HepG2 (cell line): ENCODE data around the gene CCL19. TPM values are rescaled to one million over a fixed set of nuclear protein-coding genes. Genes with fewer than 3 reads are reported as not detected.
A peak's percentile ranks its signal among the peaks of the same experiment; 100 is the strongest.

ENCODE experiments used
- CEBPB ChIP-seq: IDR thresholded peaks from 2 replicates; pipeline ENCODE4 v1.6.1; 2011; ENCODE audit warnings: low read depth, low read length, improper control_type of control experiment, borderline replicate concordance
- CREB1 ChIP-seq, 2 experiments: fragments of 450-650 bp in 1 of 2; IDR thresholded peaks; 2 replicates each; pipeline ENCODE4 v1.6.1; 2016 to 2017; ENCODE audit warnings: control low read depth in 1 of 2, mild to moderate bottlenecking in 1 of 2, missing compliant biosample characterization in 1 of 2, missing genetic modification characterization in 1 of 2
- DNMT1 ChIP-seq: sonication (generic); formaldehyde crosslinking; IDR thresholded peaks from 2 replicates; pipeline ENCODE4 v1.5.1; 2020; ENCODE audit warnings: mild to moderate bottlenecking, missing genetic modification reagents
- FOXK1 ChIP-seq: sonication (generic); formaldehyde crosslinking; IDR thresholded peaks from 2 replicates; pipeline ENCODE4 v1.4.0; 2020; ENCODE audit warnings: low read depth, missing genetic modification reagents, borderline replicate concordance
- MIER2 ChIP-seq: IDR thresholded peaks from 2 replicates; pipeline ENCODE4 v1.6.1; 2016; ENCODE audit warnings: missing biosample characterization, missing genetic modification reagents
- TCF12 ChIP-seq, 2 experiments: fragments of 450-650 bp in 1 of 2; sonication (generic) in 1 of 2; formaldehyde crosslinking in 1 of 2; IDR thresholded peaks; 2 replicates each; pipeline versions ENCODE4 v1.6.1 to v1.8.0; 2017 to 2022; ENCODE audit warnings: antibody characterized with exemption in 1 of 2, mild to moderate bottlenecking in 1 of 2, missing genetic modification reagents in 1 of 2, moderate library complexity in 1 of 2
- ZBTB42 ChIP-seq: sonication (generic); formaldehyde crosslinking; IDR thresholded peaks from 2 replicates; pipeline ENCODE4 v1.5.0; 2020; ENCODE audit warnings: mild to moderate bottlenecking, missing genetic modification reagents
- ZNF20 ChIP-seq: sonication (generic); formaldehyde crosslinking; IDR thresholded peaks from 2 replicates; pipeline ENCODE4 v1.4.0; 2020; ENCODE audit warnings: mild to moderate bottlenecking, moderate library complexity, missing genetic modification reagents
- polyA plus RNA-seq, 8 experiments: library from polyadenylated mRNA; depleted of rRNA in 3 of 8; stranded (reverse) in 7 of 8; unstranded in 1 of 8; fragments of >200 nt; fragmentation: Illumina TruSeq in 4 of 8; extraction: Trizol in 4 of 8; gene quantifications; 2 replicates each; pipeline versions ENCODE4 v1.2.1 to v1.2.3, GENCODE V29; 2011 to 2016; ENCODE audit warnings: low read depth in 4 of 8, missing spikeins in 1 of 8, mixed read lengths in 1 of 8; ENCODE audit not compliant: insufficient read depth in 1 of 8
- total RNA-seq, 5 experiments: library from RNA; depleted of rRNA; stranded (reverse); fragments of >200 nt; fragmentation: Illumina TruSeq; extraction: Trizol; gene quantifications; 2 replicates each; pipeline ENCODE4 v1.2.3, GENCODE V29; 2016; ENCODE audit warnings: low read depth in 1 of 5
- TF ChIP-seq, protein P1 (sequence below): sonication (generic); formaldehyde crosslinking; IDR thresholded peaks from 2 replicates; pipeline ENCODE4 v1.4.0; 2020; ENCODE audit warnings: mild to moderate bottlenecking, missing genetic modification reagents
- TF ChIP-seq, protein P2 (sequence below): sonication (generic); formaldehyde crosslinking; IDR thresholded peaks from 2 replicates; pipeline ENCODE4 v1.5.0; 2020; ENCODE audit warnings: missing genetic modification reagents
- TF ChIP-seq, protein P3 (sequence below): sonication (generic); formaldehyde crosslinking; IDR thresholded peaks from 2 replicates; pipeline ENCODE4 v1.5.0; 2020; ENCODE audit warnings: mild to moderate bottlenecking, missing genetic modification reagents
- TF ChIP-seq, protein P4 (sequence below): sonication (generic); formaldehyde crosslinking; IDR thresholded peaks from 2 replicates; pipeline ENCODE4 v1.8.0; 2023; ENCODE audit warnings: mild to moderate bottlenecking, missing genetic modification reagents
- TF ChIP-seq, protein P5 (sequence below): sonication (generic); formaldehyde crosslinking; conservative IDR thresholded peaks from 2 replicates; pipeline ENCODE4 v1.4.0; 2020; ENCODE audit warnings: missing genetic modification reagents
- TF ChIP-seq, protein P6 (sequence below): sonication (generic); formaldehyde crosslinking; IDR thresholded peaks from 2 replicates; pipeline ENCODE4 v1.9.0; 2021; ENCODE audit warnings: missing genetic modification reagents, borderline replicate concordance
- TF ChIP-seq, protein P7 (sequence below): sonication (generic); formaldehyde crosslinking; IDR thresholded peaks from 2 replicates; pipeline ENCODE4 v1.4.0; 2020; ENCODE audit warnings: missing genetic modification reagents

CCL19 gene
- total and polyA plus RNA-seq, 2 of the 13 experiments (the other 11 are each of a cell fraction or from before 2014, with no cell fraction given): not detected

DNA sequence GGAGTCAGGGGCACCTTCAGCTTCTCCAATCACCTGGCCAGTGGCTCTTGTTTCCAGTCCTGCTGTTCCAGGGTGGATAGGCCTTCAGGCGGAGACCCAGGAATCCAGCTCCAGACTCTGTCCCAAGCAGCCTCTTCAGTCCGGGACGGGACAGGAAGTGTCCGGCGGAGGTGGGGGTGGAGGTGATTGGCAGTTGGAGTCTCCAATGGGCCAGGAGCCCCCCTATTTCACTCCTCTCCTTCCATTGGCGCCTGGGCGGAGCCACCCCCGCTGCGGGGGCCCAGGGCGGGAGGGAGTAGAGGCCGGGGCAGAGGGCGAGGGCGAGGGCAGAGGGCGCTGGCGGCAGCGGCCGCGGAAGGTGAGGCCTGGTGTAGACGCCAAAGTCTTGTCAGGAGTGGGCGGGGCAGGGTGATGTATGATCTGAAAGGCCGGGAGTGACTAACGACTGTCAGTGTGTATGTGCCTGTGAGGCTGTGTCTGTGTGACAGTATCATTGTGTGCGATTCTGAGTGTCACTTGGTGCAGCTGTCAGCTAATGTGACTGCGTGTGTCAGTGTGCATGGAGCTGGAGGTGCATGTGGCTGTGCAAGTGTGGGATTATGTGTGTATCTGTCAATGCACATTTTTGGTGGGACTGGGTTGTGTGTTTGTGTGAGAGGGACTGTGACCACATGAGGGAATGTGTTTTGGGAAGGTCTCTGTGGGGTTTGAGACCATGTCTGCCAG is 39.0 kb downstream of the CCL19 start, which contains the start of gene IL11RA (continued):
- TF ChIP-seq ZBTB42 (CRISPR knock-in tag): no peak
- TF ChIP-seq, protein P1, sequence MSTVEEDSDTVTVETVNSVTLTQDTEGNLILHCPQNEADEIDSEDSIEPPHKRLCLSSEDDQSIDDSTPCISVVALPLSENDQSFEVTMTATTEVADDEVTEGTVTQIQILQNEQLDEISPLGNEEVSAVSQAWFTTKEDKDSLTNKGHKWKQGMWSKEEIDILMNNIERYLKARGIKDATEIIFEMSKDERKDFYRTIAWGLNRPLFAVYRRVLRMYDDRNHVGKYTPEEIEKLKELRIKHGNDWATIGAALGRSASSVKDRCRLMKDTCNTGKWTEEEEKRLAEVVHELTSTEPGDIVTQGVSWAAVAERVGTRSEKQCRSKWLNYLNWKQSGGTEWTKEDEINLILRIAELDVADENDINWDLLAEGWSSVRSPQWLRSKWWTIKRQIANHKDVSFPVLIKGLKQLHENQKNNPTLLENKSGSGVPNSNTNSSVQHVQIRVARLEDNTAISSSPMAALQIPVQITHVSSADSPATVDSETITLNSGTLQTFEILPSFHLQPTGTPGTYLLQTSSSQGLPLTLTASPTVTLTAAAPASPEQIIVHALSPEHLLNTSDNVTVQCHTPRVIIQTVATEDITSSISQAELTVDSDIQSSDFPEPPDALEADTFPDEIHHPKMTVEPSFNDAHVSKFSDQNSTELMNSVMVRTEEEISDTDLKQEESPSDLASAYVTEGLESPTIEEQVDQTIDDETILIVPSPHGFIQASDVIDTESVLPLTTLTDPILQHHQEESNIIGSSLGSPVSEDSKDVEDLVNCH (CRISPR knock-in tag): no peak
- TF ChIP-seq FOXK1 (CRISPR knock-in tag): peak; percentile 32; the same call in 1 of the 2 replicates
- TF ChIP-seq CREB1 (IDR thresholded peaks at IDR 0.05): peak; percentile 56; the same call in 1 of the 2 replicates
- peak; percentile 74 for TF ChIP-seq CREB1 (CRISPR knock-in tag; IDR thresholded peaks at IDR 0.05)
- TF ChIP-seq, protein P2, sequence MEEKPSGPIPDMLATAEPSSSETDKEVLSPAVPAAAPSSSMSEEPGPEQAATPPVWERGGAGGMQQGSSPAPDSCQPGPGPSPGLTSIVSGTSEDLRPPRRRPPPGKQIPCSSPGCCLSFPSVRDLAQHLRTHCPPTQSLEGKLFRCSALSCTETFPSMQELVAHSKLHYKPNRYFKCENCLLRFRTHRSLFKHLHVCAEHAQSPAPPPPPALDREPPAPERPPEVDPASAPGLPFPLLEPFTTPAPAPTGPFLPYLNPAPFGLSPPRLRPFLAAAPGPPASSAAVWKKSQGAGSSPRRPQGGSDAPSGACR: no peak
- TF ChIP-seq DNMT1 (CRISPR knock-in tag): no peak
- TF ChIP-seq CEBPB: no peak
- TF ChIP-seq, protein P3, sequence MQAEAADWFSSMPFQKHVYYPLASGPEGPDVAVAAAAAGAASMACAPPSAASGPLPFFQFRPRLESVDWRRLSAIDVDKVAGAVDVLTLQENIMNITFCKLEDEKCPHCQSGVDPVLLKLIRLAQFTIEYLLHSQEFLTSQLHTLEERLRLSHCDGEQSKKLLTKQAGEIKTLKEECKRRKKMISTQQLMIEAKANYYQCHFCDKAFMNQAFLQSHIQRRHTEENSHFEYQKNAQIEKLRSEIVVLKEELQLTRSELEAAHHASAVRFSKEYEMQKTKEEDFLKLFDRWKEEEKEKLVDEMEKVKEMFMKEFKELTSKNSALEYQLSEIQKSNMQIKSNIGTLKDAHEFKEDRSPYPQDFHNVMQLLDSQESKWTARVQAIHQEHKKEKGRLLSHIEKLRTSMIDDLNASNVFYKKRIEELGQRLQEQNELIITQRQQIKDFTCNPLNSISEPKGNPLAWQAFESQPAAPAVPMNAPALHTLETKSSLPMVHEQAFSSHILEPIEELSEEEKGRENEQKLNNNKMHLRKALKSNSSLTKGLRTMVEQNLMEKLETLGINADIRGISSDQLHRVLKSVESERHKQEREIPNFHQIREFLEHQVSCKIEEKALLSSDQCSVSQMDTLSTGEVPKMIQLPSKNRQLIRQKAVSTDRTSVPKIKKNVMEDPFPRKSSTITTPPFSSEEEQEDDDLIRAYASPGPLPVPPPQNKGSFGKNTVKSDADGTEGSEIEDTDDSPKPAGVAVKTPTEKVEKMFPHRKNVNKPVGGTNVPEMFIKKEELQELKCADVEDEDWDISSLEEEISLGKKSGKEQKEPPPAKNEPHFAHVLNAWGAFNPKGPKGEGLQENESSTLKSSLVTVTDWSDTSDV (CRISPR knock-in tag): no peak
- TF ChIP-seq, protein P4, sequence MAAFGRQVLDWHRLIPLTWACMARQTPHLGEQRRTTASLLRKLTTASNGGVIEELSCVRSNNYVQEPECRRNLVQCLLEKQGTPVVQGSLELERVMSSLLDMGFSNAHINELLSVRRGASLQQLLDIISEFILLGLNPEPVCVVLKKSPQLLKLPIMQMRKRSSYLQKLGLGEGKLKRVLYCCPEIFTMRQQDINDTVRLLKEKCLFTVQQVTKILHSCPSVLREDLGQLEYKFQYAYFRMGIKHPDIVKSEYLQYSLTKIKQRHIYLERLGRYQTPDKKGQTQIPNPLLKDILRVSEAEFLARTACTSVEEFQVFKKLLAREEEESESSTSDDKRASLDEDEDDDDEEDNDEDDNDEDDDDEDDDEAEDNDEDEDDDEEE (CRISPR knock-in tag): no peak; the same call in 1 of the 2 replicates
- TF ChIP-seq, protein P5, sequence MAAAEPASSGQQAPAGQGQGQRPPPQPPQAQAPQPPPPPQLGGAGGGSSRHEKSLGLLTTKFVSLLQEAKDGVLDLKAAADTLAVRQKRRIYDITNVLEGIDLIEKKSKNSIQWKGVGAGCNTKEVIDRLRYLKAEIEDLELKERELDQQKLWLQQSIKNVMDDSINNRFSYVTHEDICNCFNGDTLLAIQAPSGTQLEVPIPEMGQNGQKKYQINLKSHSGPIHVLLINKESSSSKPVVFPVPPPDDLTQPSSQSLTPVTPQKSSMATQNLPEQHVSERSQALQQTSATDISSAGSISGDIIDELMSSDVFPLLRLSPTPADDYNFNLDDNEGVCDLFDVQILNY (CRISPR knock-in tag): 0 out of 2 replicates have a peak, but pooled peaks have one; percentile 47
- TF ChIP-seq ZNF20 (CRISPR knock-in tag): 0 out of 2 replicates have a peak, but pooled peaks have one; percentile 83
- 0 out of 2 replicates have a peak, but pooled peaks have one; percentile 24 for TF ChIP-seq MIER2 (CRISPR knock-in tag)
- TF ChIP-seq, protein P6, sequence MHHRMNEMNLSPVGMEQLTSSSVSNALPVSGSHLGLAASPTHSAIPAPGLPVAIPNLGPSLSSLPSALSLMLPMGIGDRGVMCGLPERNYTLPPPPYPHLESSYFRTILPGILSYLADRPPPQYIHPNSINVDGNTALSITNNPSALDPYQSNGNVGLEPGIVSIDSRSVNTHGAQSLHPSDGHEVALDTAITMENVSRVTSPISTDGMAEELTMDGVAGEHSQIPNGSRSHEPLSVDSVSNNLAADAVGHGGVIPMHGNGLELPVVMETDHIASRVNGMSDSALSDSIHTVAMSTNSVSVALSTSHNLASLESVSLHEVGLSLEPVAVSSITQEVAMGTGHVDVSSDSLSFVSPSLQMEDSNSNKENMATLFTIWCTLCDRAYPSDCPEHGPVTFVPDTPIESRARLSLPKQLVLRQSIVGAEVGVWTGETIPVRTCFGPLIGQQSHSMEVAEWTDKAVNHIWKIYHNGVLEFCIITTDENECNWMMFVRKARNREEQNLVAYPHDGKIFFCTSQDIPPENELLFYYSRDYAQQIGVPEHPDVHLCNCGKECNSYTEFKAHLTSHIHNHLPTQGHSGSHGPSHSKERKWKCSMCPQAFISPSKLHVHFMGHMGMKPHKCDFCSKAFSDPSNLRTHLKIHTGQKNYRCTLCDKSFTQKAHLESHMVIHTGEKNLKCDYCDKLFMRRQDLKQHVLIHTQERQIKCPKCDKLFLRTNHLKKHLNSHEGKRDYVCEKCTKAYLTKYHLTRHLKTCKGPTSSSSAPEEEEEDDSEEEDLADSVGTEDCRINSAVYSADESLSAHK (CRISPR knock-in tag): no peak
- TF ChIP-seq, protein P7, sequence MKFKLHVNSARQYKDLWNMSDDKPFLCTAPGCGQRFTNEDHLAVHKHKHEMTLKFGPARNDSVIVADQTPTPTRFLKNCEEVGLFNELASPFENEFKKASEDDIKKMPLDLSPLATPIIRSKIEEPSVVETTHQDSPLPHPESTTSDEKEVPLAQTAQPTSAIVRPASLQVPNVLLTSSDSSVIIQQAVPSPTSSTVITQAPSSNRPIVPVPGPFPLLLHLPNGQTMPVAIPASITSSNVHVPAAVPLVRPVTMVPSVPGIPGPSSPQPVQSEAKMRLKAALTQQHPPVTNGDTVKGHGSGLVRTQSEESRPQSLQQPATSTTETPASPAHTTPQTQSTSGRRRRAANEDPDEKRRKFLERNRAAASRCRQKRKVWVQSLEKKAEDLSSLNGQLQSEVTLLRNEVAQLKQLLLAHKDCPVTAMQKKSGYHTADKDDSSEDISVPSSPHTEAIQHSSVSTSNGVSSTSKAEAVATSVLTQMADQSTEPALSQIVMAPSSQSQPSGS (CRISPR knock-in tag): no peak
- no peak for TF ChIP-seq TCF12 (IDR thresholded peaks at IDR 0.05)
- peak; percentile 74; the same call in 1 of the 2 replicates for TF ChIP-seq TCF12 (CRISPR knock-in tag; IDR thresholded peaks at IDR 0.05)
